GM20000 (cell line): ENCODE data around the gene ACAA2.

Experiments used
- DNase-seq: peaks from one replicate; pipeline ENCODE4 v3.0.0; 2012; ENCODE audit warnings: low spot score
- TF ChIP-seq, protein P1 (sequence below): IDR thresholded peaks from 2 replicates; pipeline ENCODE4 v1.5.1; 2012; ENCODE audit warnings: mild to moderate bottlenecking, control low read depth; ENCODE audit errors: extremely low read depth, missing control alignments

The ACAA2 gene

DNA sequence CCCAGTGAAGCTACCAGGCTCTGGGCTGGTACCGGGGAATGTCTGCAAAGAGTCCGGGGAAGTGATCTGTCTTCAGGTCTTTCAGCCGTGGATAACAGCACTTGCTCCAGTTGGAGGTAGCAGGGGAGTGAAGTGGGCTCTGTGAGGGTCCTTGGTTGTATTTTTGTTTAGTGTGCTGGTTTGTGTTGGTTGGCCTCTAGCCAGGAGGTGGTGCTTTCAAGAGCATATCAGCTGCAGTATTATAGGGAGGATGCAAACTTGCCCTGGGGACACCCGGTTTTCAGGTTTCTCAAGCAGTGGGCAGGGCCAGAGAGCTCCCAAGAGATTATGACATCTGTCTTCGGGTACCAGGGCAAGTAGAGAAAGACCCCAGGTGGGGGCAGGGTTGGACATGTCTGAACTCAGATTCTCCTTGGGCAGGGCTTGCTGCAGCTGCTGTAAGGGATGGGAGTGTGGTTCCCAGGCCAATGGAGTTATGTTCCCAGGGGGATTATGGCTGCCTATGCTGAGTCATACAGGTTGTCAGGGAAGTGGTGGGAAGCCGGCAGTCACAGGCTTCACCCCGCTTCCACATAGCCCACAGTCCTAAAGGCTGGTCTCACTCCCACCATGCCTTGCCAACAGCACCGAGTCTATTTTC lies 34.4 kb downstream of the ACAA2 start:
- DNase-seq, result no peak

DNA sequence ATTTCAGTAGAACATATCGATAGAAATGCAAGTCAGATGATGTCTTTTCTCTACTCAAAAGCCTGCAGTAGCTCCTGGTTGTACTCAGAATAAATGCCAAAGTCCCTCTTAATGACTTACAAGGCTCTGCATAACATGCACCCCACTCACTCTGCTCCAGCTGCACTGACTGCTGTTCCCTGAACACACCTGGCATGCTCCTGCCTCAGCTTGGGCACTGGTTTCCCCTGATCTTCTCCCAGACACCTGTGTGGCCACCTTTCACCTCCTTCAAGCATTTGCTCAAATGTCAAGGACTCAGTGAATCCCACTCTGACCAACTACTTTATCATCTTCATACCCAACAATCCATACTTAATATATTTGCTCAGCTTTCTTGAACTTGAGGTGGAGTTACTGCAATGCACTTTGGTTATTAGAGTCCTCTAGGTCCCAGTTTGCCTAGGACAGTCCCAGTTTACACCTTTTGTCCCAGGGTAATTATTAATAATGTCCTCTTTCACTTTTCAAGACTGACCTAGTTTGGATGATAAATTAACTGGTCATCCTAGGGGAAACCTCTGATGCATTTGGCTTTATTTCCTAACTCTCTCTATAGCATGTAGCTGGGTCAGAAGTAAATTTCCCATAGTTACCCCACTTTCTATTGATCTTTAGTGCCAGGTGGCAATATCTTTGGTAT lies 44.1 kb downstream of the ACAA2 start:
- TF ChIP-seq, protein P1, sequence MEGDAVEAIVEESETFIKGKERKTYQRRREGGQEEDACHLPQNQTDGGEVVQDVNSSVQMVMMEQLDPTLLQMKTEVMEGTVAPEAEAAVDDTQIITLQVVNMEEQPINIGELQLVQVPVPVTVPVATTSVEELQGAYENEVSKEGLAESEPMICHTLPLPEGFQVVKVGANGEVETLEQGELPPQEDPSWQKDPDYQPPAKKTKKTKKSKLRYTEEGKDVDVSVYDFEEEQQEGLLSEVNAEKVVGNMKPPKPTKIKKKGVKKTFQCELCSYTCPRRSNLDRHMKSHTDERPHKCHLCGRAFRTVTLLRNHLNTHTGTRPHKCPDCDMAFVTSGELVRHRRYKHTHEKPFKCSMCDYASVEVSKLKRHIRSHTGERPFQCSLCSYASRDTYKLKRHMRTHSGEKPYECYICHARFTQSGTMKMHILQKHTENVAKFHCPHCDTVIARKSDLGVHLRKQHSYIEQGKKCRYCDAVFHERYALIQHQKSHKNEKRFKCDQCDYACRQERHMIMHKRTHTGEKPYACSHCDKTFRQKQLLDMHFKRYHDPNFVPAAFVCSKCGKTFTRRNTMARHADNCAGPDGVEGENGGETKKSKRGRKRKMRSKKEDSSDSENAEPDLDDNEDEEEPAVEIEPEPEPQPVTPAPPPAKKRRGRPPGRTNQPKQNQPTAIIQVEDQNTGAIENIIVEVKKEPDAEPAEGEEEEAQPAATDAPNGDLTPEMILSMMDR, result no peak

More for the DNA sequence above, 34.4 kb downstream of the ACAA2 start:
- TF ChIP-seq, protein P1, result no peak

DNA sequence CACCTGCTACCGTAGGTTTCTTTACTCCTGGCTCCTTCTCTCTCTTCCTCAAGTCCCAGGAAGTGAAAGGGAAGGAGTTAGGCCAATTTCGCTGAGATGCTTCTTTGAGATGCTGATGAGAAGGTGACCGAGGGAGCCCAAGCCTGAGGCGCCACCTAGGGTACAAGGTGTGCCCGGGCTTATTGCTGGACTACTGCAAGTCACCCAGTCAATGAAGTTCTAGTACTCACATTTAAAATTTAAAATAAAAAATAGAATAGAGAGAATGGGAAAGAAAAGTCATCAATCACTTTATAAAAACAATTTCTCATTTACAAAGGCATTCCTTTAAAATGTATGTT lies 45.3 kb downstream of the ACAA2 start:
- DNase-seq, result no peak

More for the DNA sequence above, 44.1 kb downstream of the ACAA2 start:
- DNase-seq, result no peak

DNA sequence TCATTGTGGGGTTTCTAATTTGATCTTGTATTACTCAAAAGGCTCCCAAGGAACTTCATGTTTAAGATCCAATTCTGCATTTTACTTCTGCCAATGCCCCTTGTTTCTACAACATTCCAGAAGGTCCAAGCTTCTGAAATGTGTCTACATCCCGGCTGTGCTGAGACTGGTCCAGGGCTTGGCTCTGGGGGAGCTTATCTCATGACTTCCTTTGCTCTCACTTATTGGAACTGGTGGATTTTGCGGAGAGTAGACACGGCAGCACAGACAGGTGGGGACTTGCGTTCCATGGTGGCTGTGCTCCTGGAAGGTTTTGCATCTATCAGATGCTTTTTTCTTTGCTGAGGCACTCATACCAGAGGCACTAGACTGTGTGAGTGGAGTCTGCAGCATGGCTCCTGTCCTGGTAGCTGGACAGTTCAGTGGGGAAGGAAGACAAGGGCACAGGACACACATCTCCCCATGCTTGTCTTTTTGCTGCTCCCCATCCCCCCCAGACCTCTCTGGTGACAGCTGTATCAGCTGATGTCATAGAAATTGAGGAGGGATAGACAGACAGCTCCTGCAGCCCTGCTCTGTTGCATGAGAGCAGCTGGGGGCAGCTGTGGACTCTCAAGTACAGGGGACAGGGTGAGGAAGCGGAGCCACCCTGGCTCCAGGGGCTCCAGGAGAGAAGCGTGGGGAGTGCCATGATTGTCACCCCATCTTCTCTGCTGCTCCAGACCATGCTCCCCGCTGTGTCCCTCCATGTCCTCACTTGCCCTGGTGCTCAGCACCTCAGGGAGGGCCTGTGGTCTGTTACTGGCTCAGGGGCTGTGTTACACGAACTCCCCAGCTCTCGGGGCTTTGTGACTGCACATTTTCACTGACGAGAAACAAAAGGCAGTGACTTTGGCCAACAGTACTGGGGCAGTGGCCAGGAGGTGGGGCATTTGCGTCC lies 46.0 kb downstream of the ACAA2 start:
- no peak for DNase-seq
- TF ChIP-seq, protein P1, result no peak

More for the DNA sequence above, 45.3 kb downstream of the ACAA2 start:
- TF ChIP-seq, protein P1, result no peak

DNA sequence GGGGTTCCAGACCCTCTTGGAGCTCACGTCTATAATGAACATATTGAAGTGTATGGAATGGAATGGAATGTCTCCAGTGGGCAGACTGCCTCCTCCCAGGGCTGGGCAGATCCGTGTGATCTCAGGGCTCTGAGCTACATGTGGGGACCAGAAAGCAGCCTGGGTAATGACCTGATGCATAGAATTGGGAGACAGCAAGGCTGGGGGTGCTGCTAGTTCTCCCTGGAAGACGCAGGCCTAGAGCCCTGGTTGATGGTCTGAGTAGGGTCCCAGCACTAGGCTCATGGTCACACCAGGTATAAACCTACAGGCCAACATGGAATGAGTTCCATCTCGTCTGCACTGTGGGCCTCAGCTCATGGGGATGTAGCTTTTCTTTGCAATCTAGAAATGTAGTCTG lies 46.7 kb downstream of the ACAA2 start:
- no peak for DNase-seq
- TF ChIP-seq, protein P1, result no peak

DNA sequence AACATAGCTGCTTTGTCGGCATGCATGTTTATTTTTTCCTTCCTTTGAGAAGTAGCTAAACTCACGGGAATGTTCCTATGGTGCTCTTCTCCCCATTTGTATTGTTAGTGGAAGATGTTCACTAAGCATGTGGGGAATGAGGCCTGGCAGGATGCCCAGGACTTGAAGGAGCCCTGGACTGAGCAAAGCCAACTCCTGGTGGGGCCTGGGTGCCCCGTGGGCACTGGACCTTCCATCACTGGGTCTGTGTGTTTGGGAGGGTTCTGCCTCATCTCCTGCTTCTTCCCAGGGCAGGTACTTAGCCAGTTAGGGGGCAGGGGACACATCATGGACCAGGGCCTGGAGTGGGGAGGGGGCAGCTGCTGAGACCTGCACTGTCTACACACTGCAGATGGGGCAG lies 49.3 kb downstream of the ACAA2 start:
- TF ChIP-seq, protein P1, result no peak
- no peak for DNase-seq

DNA sequence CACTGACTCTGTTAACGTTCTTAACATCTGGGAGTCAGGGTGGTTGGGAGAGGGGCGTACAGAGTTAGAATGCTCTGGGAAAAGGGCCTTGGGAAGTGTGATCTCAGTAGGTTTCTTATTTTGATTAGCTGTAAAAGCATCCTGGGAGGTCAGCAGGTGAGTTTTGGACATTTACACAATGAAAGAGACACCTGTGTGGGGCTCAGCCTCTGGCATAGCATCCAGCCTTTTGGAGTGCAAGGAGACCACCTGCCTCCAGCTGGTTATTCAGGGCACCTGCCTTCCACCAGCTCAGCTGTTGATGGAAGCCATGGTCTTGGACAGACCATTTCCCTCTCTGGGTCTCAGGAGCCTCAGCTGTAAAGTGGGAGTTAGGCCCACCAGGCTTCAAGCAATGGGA lies 49.7 kb downstream of the ACAA2 start:
- TF ChIP-seq, protein P1, result no peak

More for the DNA sequence above, 49.7 kb downstream of the ACAA2 start:
- no peak for DNase-seq
